ENCODE results near the gene MLXIP. TPM values are rescaled to one million over a fixed set of nuclear protein-coding genes. Genes with fewer than 3 reads are reported as not detected.

Gene MLXIP
- total RNA-seq, 1 experiment from 2014 or later = 46.3 TPM

GRCh38 chr12:122102331-122102730 lies 23.8 kb downstream of the MLXIP start:
- Histone ChIP-seq H3K9ac (ENCODE audit: low read length) (no peak overlapping the region), H3K79me2 (ENCODE audit: insufficient read depth, low read length) (peaks cover 89% of the 10 kb centered on the region), H4K20me1 (ENCODE audit: insufficient read depth) (no peaks in the 10 kb centered on the region), H3K4me1 (ENCODE audit: control insufficient read depth in 1 of 2, insufficient read depth in 2 of 2, low read length in 2 of 2) (peaks cover 12 to 41% of the 10 kb centered on the region in 2 experiments; a peak in 3 of 4 replicates), H3K36me3 (ENCODE audit: control insufficient read depth in 1 of 2, insufficient read depth in 2 of 2, low read length in 2 of 2) (no peaks in the 10 kb centered on the region), H3K9me3 (ENCODE audit: control insufficient read depth in 1 of 2, insufficient read depth in 1 of 2, low read depth in 1 of 2, low read length in 2 of 2) (no peaks in the 10 kb centered on the region), H3K4me2 (ENCODE audit: low read length) (no peak overlapping the region), H2AFZ (ENCODE audit: low read depth, low read length, poor library complexity, severe bottlenecking) (no peak overlapping the region), H3K27ac (ENCODE audit: low read depth, low read length) (no peak overlapping the region), H3K4me3 (replicated peaks in 1 of 2; ENCODE audit: low read depth in 1 of 2, low read length in 2 of 2) (no peak overlapping the region), H3K27me3 (ENCODE audit: insufficient read depth, low read length) (no peaks in the 10 kb centered on the region), H3K9me2 (ENCODE audit: insufficient read depth) (no peaks in the 10 kb centered on the region)
- ChIA-PET CTCF (interaction anchor here (1.3 kb wide), 1 partner anchor 9 kb away, joined by 5 read pairs; no protein-coding TSS in a partner anchor), POLR2A (no interaction called here), RAD21 (ENCODE audit: low non-redundant PET in 1 of 2, low total read pairs in 2 of 2, uncharacterized antibody in 2 of 2, unreplicated experiment in 2 of 2) (no interaction called here)
- DNase-seq (ENCODE audit: low read depth, low spot score) (no peak), ATAC-seq (no peak)
- intact Hi-C loops (cut with micrococcal nuclease) = no loop called here
- TF ChIP-seq TCF7L2 (IDR thresholded peaks at IDR 0.05; ENCODE audit: borderline replicate concordance, extremely low read depth, insufficient read depth, insufficient read length) (no peak), SIN3A (IDR thresholded peaks at IDR 0.05; ENCODE audit: low read depth) (no peak), SP1 (IDR thresholded peaks at IDR 0.05; ENCODE audit: low read depth) (no peak), EGR1 (IDR thresholded peaks at IDR 0.05; ENCODE audit: low read depth) (no peak), EZH2 (IDR thresholded peaks at IDR 0.05) (no peak), EZH2phosphoT487 (IDR thresholded peaks at IDR 0.05; ENCODE audit: borderline replicate concordance) (no peak), RAD21 (IDR thresholded peaks at IDR 0.05; ENCODE audit: low read depth) (no peak), YY1 (IDR thresholded peaks at IDR 0.05; ENCODE audit: extremely low read depth, insufficient replicate concordance, low read depth, low read length) (no peak), ZNF274 (IDR thresholded peaks at IDR 0.05; ENCODE audit: low read depth, low read length) (no peak), REST (IDR thresholded peaks at IDR 0.05; ENCODE audit: low read depth) (no peak), CTCF (IDR thresholded peaks at IDR 0.05 in 2 of 3, conservative IDR thresholded peaks at IDR 0.05 in 1 of 3; ENCODE audit: borderline replicate concordance in 1 of 3, insufficient read depth in 1 of 3, low read depth in 2 of 3, low read length in 2 of 3) (no peak), ZBTB33 (IDR thresholded peaks at IDR 0.05; ENCODE audit: extremely low read depth, insufficient replicate concordance, low read length) (no peak)
- BruUV-seq (replicated peaks) = no TSS peak

Data from HCT116 (cell line).